Smooth muscle cell (in vitro differentiated cells): ENCODE data around the gene TECR. TPM values are rescaled to one million over a fixed set of nuclear protein-coding genes. Genes with fewer than 3 reads are reported as not detected.

ENCODE experiments used
- DNase-seq: peaks from one replicate; lab custom pipeline; 2025; ENCODE audit not compliant: unreplicated experiment; lab: John Stamatoyannopoulos, UW
- H2AFZ ChIP-seq: fragments of 200-600 bp; sonication (generic); 2 replicates; pipeline ENCODE4 v1.6.0; 2016; ENCODE audit warnings: antibody characterized with exemption, low read depth, mild to moderate bottlenecking
- H3F3A ChIP-seq: fragments of 200-600 bp; sonication (generic); 2 replicates; pipeline ENCODE4 v1.6.0; 2017; ENCODE audit warnings: antibody characterized with exemption, low read depth
- H3K27ac ChIP-seq: fragments of 200-600 bp; sonication (generic); 2 replicates; pipeline ENCODE4 v1.5.1; 2016; ENCODE audit warnings: low read depth, mild to moderate bottlenecking
- H3K27me3 ChIP-seq: fragments of 200-600 bp; sonication (generic); 2 replicates; pipeline ENCODE4 v1.6.1; 2016; ENCODE audit warnings: low read depth, mild to moderate bottlenecking
- H3K36me3 ChIP-seq: fragments of 200-600 bp; sonication (generic); 2 replicates; pipeline ENCODE4 v1.5.1; 2016; ENCODE audit warnings: low read depth
- H3K4me1 ChIP-seq: fragments of 200-600 bp; sonication (generic); 2 replicates; pipeline ENCODE4 v1.5.1; 2016; ENCODE audit warnings: low read depth
- H3K4me2 ChIP-seq: fragments of 200-600 bp; sonication (generic); 2 replicates; pipeline ENCODE4 v1.6.0; 2016; ENCODE audit warnings: mild to moderate bottlenecking
- H3K4me3 ChIP-seq: fragments of 200-600 bp; sonication (generic); 2 replicates; pipeline ENCODE4 v1.5.1; 2016; ENCODE audit warnings: mild to moderate bottlenecking
- H3K79me2 ChIP-seq: fragments of 200-600 bp; sonication (generic); 2 replicates; pipeline ENCODE4 v1.6.0; 2016; ENCODE audit warnings: low read depth, mild to moderate bottlenecking
- H3K9ac ChIP-seq: fragments of 200-600 bp; sonication (generic); 2 replicates; pipeline ENCODE4 v1.6.0; 2016; ENCODE audit warnings: low read depth
- H3K9me3 ChIP-seq: fragments of 200-600 bp; sonication (generic); replicated peaks from 2 replicates; pipeline ENCODE4 v1.5.1; 2016; ENCODE audit warnings: low read depth
- H4K20me1 ChIP-seq: fragments of 200-600 bp; sonication (generic); 2 replicates; pipeline ENCODE4 v1.6.0; 2016; ENCODE audit warnings: low read depth
- CTCF ChIP-seq: fragments of 200-600 bp; sonication (generic); IDR thresholded peaks from 2 replicates; pipeline ENCODE4 v1.5.1; 2017; ENCODE audit warnings: borderline replicate concordance, mild to moderate bottlenecking, antibody characterized with exemption; ENCODE audit not compliant: insufficient read depth, poor library complexity, severe bottlenecking
- WGBS: methylation state at CpG from one replicate; pipeline ENCODE4 v1.1.7; 2016; ENCODE audit warnings: low lambda C conversion rate; 5-methylcytosine and 5-hydroxymethylcytosine counted together
- polyA plus RNA-seq: library from polyadenylated mRNA; unstranded; fragments of >200 nt; fragmentation: Nextera tagmentation; extraction: Ambion mirVana; gene quantifications from 2 replicates; pipeline ENCODE4 v1.2.1, GENCODE V29; 2016
- total RNA-seq: library from RNA; depleted of rRNA; stranded (reverse); fragments of >200 nt; gene quantifications from 2 replicates; pipeline ENCODE4 v1.2.3, GENCODE V29; 2014

TECR gene
- total and polyA plus RNA-seq, 2 experiments from 2014 or later, result 86.1 to 216 TPM

- TF ChIP-seq CTCF, result no peak
- no peaks in the 10 kb centered on the region for H3K36me3 ChIP-seq
- peaks cover 6% of the 10 kb centered on the region for H3K79me2 ChIP-seq
- H3K4me3 ChIP-seq, result no peak overlapping the region
- DNase-seq, result no peak
- H4K20me1 ChIP-seq, result no peaks in the 10 kb centered on the region
- no peaks in the 10 kb centered on the region for H3K27me3 ChIP-seq
- no peaks in the 10 kb centered on the region for H3K9me3 ChIP-seq
- no peak overlapping the region for H2AFZ ChIP-seq
- no peaks in the 10 kb centered on the region for H3F3A ChIP-seq
- H3K4me2 ChIP-seq, result no peak overlapping the region
- no peak overlapping the region for H3K27ac ChIP-seq
- H3K9ac ChIP-seq, result no peak overlapping the region
- WGBS, result 87% methylated on average over 8 of the region's 8 CpGs
- H3K4me1 ChIP-seq, result no peaks in the 10 kb centered on the region
Observed at GRCh38 chr19:14576363-14576762, 47.0 kb downstream of the TECR start.

GRCh38 chr19:14577264-14577663 lies 47.9 kb downstream of the TECR start:
- H3F3A ChIP-seq, result no peaks in the 10 kb centered on the region
- no peak overlapping the region for H2AFZ ChIP-seq
- no peak overlapping the region for H3K27ac ChIP-seq
- H3K27me3 ChIP-seq, result no peaks in the 10 kb centered on the region
- H3K4me3 ChIP-seq, result no peak overlapping the region
- TF ChIP-seq CTCF, result no peak
- H3K4me1 ChIP-seq, result no peaks in the 10 kb centered on the region
- H3K9ac ChIP-seq, result no peak overlapping the region
- no peak overlapping the region for H3K4me2 ChIP-seq
- no peaks in the 10 kb centered on the region for H3K79me2 ChIP-seq
- no peaks in the 10 kb centered on the region for H3K36me3 ChIP-seq
- no peak for DNase-seq
- no peaks in the 10 kb centered on the region for H4K20me1 ChIP-seq
- H3K9me3 ChIP-seq, result no peaks in the 10 kb centered on the region
- 92% methylated on average over 5 of the region's 5 CpGs for WGBS

DNA sequence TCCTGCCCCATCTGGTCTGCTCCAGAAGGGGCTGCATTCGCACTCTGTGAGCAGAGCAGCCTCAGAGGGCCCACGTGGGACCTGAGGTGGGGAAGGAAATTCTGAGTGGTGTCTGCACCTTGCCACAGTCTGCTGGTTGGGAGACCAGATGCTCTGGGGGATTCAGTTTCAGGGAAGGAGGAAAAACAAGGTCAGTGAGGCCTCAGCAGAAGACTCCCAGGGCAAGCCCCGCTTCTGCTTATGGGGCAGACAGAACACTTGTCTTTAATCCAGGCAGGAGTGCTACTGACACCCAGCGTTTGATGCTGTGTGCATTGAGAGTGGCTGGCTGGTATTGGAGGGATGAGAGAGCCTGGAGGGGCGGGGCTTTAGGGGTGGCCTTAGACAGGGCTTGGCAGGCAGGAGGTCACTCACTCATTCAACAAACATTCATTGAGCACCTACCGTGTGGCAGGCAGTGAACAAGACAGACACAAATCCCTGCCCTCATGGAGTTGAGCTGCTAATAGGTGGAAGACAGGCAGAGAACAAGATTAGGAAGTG lies 48.6 kb downstream of the TECR start:
- WGBS, result 62% methylated on average over 6 of the region's 6 CpGs
- Histone ChIP-seq H3K27me3 (no peaks in the 10 kb centered on the region), H3K9ac (no peak overlapping the region), H4K20me1 (no peaks in the 10 kb centered on the region), H3K79me2 (no peaks in the 10 kb centered on the region), H3F3A (no peaks in the 10 kb centered on the region), H3K4me2 (no peak overlapping the region), H3K36me3 (no peaks in the 10 kb centered on the region), H3K4me3 (no peak overlapping the region), H2AFZ (no peak overlapping the region), H3K9me3 (no peaks in the 10 kb centered on the region), H3K4me1 (no peaks in the 10 kb centered on the region), H3K27ac (no peak overlapping the region)
- DNase-seq, result no peak
- TF ChIP-seq CTCF, result no peak

GRCh38 chr19:14580623-14581237 lies 51.3 kb downstream of the TECR start:
- Histone ChIP-seq H3K4me3 (no peak overlapping the region), H3K27ac (no peak overlapping the region), H2AFZ (no peak overlapping the region), H3K27me3 (no peaks in the 10 kb centered on the region), H3K4me1 (no peaks in the 10 kb centered on the region), H4K20me1 (no peaks in the 10 kb centered on the region), H3K9me3 (no peaks in the 10 kb centered on the region), H3K4me2 (no peak overlapping the region), H3K36me3 (no peaks in the 10 kb centered on the region), H3F3A (no peaks in the 10 kb centered on the region), H3K79me2 (no peaks in the 10 kb centered on the region), H3K9ac (no peak overlapping the region)
- no peak for TF ChIP-seq CTCF
- WGBS, result 65% methylated on average over 6 of the region's 6 CpGs
- no peak for DNase-seq
